Natural killer cell treated with Interleukin-12 subunit alpha and Interleukin-12 subunit beta and Interleukin-15 and Interleukin-18, amount 100 ng/mL, for 72 hours (primary cell): ENCODE measurements around the gene POU4F1. TPM values are rescaled to one million over a fixed set of nuclear protein-coding genes. Genes with fewer than 3 reads are reported as not detected.
A peak's percentile ranks its signal among the peaks of the same experiment; 100 is the strongest.
"Not testable (repeated sequence)": the region's sequence is repeated elsewhere in the genome, so short reads cannot be mapped to it uniquely, and the experiment has no call there.

Experiments used
- ATAC-seq, 2 donors: fragments of 150-1000 bp; cut with Tn5 transposase in 1 of 2; sonication (Bioruptor Pico), chemical (Tn5 transposase) in 1 of 2; 2 replicates each; pipeline ENCODE4 v1.10.0; 2021
- DNase-seq: peaks from one replicate; pipeline ENCODE4 v3.0.0; 2022; ENCODE audit warnings: low spot score
- H3K27ac Mint-ChIP-seq, 2 donors: 1 replicate in 1 of 2; 2 replicates in 1 of 2; pipeline ENCODE4 v1.8.0; 2022; ENCODE audit warnings: mixed read lengths in 2 of 2, mild to moderate bottlenecking in 1 of 2, moderate library complexity in 1 of 2
- H3K27me3 Mint-ChIP-seq, 2 donors: 1 replicate in 1 of 2; 2 replicates in 1 of 2; pipeline ENCODE4 v1.8.0; 2022; ENCODE audit warnings: mixed read lengths in 2 of 2
- H3K36me3 Mint-ChIP-seq: one replicate; pipeline ENCODE4 v1.8.0; 2022; ENCODE audit warnings: mixed read lengths
- H3K4me1 Mint-ChIP-seq, 2 donors: 1 replicate in 1 of 2; 2 replicates in 1 of 2; pipeline ENCODE4 v1.8.0; 2022; ENCODE audit warnings: low read depth in 2 of 2, mixed read lengths in 2 of 2, mild to moderate bottlenecking in 1 of 2
- H3K4me3 Mint-ChIP-seq: one replicate; pipeline ENCODE4 v1.8.0; 2022; ENCODE audit warnings: mixed read lengths
- H3K9me3 Mint-ChIP-seq: 2 replicates; pipeline ENCODE4 v1.8.0; 2022; ENCODE audit warnings: mixed read lengths
- total RNA-seq, 2 donors: library from RNA; stranded (reverse); gene quantifications; one replicate each; pipeline ENCODE4 v1.2.3, GENCODE V29; 2022

POU4F1 gene, protein sequence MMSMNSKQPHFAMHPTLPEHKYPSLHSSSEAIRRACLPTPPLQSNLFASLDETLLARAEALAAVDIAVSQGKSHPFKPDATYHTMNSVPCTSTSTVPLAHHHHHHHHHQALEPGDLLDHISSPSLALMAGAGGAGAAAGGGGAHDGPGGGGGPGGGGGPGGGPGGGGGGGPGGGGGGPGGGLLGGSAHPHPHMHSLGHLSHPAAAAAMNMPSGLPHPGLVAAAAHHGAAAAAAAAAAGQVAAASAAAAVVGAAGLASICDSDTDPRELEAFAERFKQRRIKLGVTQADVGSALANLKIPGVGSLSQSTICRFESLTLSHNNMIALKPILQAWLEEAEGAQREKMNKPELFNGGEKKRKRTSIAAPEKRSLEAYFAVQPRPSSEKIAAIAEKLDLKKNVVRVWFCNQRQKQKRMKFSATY
- 1 to 10 TPM; 1.1 to 1.4 TPM for total RNA-seq

DNA sequence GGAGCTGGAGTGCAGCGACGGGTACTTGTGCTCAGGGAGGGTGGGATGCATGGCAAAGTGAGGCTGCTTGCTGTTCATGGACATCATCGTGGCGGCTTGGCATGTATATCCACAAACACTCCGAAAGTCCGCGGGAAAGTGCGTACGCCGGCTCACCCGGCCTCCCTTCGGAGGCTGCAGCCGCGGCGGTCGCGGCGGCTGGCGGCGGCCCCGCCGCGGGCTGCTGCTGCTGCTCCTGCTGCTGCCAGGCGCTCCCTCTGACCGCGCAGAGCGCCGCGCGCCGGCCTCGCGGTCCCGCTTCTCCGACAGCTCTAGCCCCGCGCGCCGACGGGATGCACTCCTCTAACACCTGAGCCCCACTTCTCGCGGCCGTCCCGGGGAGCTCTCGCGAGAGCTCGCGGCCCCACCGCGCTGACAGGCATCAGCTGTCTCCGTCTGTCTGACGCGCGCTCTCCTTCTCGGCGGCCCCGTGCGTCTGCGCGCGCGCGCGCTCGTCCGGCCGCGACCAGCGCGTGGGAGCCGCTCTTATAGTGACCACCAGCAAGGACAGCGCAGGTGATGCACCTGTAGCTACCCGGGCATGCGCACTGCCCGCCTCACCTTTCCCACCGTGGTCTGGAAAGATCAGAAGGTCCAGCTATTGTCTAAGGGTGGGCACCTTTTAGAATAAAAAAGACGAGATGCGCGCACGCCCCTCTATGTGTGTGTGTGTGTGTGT lies at the start of gene POU4F1:
Gene POU4F1, minus strand, starts transcription at position 313 of the 718 bp plus-strand sequence. Its CDS starts 226 bp downstream, at position 87.
- no peaks in the 10 kb centered on the region for H3K9me3 Mint-ChIP-seq
- peaks cover 28 to 38% of the 10 kb centered on the region in 2 donors for H3K4me1 Mint-ChIP-seq
- peaks cover 64 to 87% of the 10 kb centered on the region in 2 donors for H3K27me3 Mint-ChIP-seq
- ATAC-seq (peak; percentile 91 to 93), DNase-seq (peak; percentile 76)
- H3K27ac Mint-ChIP-seq: no peak within 1 kb of the TSS
- no peaks in the 10 kb centered on the region for H3K36me3 Mint-ChIP-seq
- H3K4me3 Mint-ChIP-seq: peak within 1 kb of the TSS; percentile 88

DNA sequence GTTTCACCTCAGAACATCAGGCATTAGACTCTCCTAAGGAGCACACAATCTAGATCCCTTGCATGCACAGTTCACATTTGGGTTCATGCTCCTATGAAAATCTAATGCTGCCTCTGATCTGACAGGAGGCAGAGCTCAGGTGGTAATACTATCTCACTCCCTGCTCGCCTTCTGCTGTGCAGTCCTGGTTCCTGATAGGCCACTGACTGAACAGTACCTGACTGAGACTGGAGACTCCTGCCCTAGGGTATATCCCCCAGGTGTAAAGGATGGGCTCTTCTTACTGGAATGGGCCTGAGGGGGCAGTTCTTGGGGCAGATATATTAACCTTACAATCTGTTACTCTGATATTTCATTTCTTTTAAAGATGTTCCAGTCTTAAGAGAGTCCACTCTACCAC lies 49.3 kb upstream of the POU4F1 start:
- H3K4me1 Mint-ChIP-seq: peaks cover 14 to 20% of the 10 kb centered on the region in 2 donors
- H3K36me3 Mint-ChIP-seq: peaks cover 5% of the 10 kb centered on the region
- H3K27ac Mint-ChIP-seq: no peak overlapping the region
- no peak for ATAC-seq
- H3K4me3 Mint-ChIP-seq: no peak overlapping the region
- H3K27me3 Mint-ChIP-seq: no peaks in the 10 kb centered on the region
- no peaks in the 10 kb centered on the region for H3K9me3 Mint-ChIP-seq
- no peak for DNase-seq

DNA sequence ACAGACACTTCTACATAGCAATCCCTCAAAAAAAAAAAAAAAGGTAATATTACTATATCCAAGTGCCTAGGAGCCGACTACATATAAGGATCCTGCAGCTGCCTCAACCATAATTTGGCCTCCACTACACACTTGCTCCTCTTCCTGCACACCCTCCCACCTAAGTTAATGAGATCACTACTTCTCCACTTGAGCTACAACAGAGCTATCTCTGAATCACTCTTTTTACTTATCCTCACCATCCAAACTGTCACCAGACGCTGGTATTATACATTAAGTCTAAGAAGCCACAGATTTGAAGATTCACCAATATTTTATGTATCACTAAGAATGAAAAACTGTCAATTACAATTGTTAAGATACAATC lies 47.3 kb upstream of the POU4F1 start:
- Mint-ChIP-seq H3K9me3 (no peaks in the 10 kb centered on the region), H3K4me1 (peaks cover 13 to 18% of the 10 kb centered on the region in 2 donors), H3K27ac (no peak overlapping the region), H3K4me3 (no peak overlapping the region), H3K36me3 (peaks cover 3% of the 10 kb centered on the region), H3K27me3 (no peaks in the 10 kb centered on the region)
- DNase-seq: no peak
- no peak for ATAC-seq

DNA sequence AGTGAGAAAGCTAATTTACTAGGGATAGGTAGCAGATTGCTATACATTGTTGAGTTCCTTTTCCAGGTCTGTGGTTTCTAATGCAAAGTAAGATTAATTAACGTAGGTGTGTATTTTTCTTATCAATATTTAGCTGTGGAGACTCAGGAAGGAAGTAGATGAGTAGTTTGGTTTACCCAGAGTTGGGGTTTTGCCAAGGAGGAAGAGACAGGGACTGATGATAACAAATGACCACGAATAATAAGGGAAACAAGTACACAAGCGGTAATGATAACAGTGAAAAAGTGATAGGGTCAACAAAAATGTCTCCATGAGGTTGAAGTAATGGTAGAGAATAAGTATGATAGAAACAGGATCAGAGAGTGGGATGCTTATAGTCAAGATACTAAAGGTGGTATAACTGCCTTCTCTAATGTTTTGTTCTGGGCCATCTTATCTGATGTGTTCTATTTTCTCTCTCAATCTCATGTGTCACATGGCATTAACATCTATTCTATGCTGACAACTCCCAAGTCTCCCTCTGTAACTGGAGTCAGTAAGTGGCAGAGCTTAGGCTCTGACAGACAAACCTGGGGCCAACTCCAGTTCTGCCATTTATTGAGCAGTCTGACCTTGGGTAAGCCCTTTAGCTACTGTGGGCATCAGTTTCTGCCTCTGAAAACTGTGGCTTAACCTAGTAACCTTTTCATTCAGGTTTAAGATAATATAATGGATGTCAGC lies 46.8 kb upstream of the POU4F1 start:
- Mint-ChIP-seq H3K27ac (no peak overlapping the region), H3K27me3 (no peaks in the 10 kb centered on the region), H3K36me3 (no peaks in the 10 kb centered on the region), H3K9me3 (no peaks in the 10 kb centered on the region), H3K4me1 (peaks cover 8 to 14% of the 10 kb centered on the region in 2 donors), H3K4me3 (no peak overlapping the region)
- DNase-seq: no peak
- ATAC-seq: no peak

DNA sequence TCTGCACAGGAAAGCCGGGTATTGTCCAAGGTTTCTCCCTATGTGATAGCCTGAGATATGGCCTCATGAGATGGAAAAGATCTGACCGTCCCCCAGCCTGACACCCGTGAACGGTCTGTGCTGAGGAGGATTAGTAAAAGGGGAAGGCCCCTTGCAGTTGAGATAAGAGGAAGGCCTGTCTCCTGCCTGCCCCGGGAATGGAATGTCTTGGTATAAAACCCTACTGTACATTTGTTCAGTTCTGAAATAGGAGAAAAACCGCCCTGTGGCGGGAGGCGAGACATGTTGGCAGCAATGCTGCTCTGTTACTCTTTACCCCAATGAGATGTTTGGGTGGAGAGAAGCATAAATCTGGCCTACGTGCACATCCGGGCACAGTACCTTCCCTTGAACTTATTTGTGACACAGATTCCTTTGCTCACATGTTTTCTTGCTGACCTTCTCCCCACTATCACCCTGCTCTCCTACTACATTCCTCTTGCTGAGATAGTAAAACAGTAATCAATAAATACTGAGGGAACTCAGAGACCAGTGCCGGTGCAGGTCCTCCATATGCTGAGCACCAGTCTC lies 43.8 kb upstream of the POU4F1 start:
- Mint-ChIP-seq H3K36me3 (peaks cover 12% of the 10 kb centered on the region), H3K4me1 (peaks cover 13 to 16% of the 10 kb centered on the region in 2 donors)
- H3K4me3 Mint-ChIP-seq, H3K9me3 Mint-ChIP-seq, H3K27me3 Mint-ChIP-seq, ATAC-seq, DNase-seq, H3K27ac Mint-ChIP-seq: not testable (repeated sequence)

DNA sequence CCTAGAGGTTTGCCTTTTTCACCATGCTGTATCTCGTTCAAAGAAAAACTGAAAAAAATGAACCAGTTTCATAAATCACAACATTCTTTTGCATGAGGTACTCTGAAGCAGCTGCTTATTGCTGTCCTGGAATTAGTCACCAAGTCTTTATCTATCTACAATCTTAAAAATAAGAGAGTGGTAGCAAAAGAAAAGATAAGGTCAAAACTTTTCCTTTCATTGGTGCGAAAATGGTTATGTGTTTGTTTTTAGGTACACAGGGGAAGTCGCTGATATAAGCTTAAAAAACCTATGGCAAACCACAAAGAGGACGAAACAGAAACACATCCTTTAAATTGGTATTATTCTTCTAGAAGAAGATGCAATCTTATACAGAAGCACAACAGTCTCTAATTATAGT lies 34.9 kb upstream of the POU4F1 start:
- Mint-ChIP-seq H3K27ac (no peak overlapping the region), H3K4me1 (peaks cover 6 to 14% of the 10 kb centered on the region in 2 donors), H3K9me3 (no peaks in the 10 kb centered on the region), H3K27me3 (no peaks in the 10 kb centered on the region), H3K4me3 (no peak overlapping the region), H3K36me3 (peaks cover 26% of the 10 kb centered on the region)
- DNase-seq (no peak), ATAC-seq (no peak)

DNA sequence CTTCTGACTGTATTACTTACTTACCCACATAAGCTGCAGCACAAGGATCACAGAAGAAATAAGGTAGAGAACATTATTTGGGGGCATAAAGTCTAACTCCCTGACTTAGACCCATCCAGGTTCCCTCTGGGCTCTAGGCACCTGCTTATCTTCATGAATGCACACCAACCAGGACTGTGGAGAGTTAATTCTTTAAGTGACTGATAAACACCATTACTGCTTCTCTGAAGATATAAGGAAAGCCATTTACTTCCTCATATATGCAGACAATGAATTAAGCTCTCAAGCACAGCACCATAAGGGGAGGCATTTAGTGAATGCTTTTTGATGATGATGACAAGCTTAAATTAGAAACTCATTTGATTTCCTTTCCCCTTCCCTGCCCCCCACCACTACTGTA lies 33.1 kb upstream of the POU4F1 start:
- Mint-ChIP-seq H3K27ac (no peak overlapping the region), H3K4me3 (no peak overlapping the region), H3K36me3 (peaks cover 34% of the 10 kb centered on the region), H3K4me1 (peaks cover 4 to 9% of the 10 kb centered on the region in 2 donors), H3K9me3 (no peaks in the 10 kb centered on the region), H3K27me3 (no peaks in the 10 kb centered on the region)
- ATAC-seq: no peak
- DNase-seq: no peak

DNA sequence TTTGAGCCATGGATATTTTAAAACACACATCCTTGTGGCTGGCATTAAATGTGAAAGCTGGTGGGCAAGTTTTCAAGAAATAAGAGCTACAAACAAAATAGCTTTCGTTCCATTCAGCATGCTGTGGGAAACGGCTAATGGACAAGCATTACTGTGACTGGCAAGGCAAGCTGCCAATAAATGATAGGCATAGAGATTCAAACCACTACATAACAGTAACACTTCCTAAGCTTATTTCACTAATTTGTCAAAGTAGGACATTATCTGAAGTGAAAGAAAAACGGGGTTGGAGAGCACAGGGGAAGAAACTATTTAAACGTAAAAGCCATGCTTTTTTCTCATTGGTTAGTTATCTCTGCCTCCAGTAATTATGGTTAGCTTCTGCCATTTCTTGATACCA lies 29.6 kb upstream of the POU4F1 start:
- no peaks in the 10 kb centered on the region for H3K27me3 Mint-ChIP-seq
- H3K4me3 Mint-ChIP-seq: no peak overlapping the region
- DNase-seq: no peak
- peaks cover under 1 to 6% of the 10 kb centered on the region in 2 donors for H3K4me1 Mint-ChIP-seq
- H3K27ac Mint-ChIP-seq: no peak overlapping the region
- ATAC-seq: no peak
- H3K36me3 Mint-ChIP-seq: peaks cover 36% of the 10 kb centered on the region
- no peaks in the 10 kb centered on the region for H3K9me3 Mint-ChIP-seq

DNA sequence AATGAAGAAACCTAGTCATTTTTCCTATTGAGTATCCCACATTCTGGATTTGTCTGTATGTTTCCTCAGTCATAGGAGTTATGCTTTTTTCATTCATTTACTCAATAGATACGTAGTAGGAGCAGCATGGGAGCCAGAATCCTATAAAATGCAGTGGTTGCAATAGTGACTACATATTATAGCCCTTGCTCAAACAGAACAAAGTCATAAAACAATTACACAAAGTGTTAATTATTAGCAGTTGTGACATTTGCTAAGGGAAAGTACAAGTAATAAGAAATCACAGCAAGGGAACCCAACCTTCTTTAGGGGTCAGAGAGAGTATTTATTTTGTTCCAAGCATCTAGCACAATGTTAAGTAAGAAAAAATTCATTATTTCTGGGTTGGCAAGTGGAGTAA lies 27.7 kb upstream of the POU4F1 start:
- DNase-seq (no peak), ATAC-seq (no peak)
- no peaks in the 10 kb centered on the region for H3K27me3 Mint-ChIP-seq
- no peaks in the 10 kb centered on the region for H3K9me3 Mint-ChIP-seq
- no peak overlapping the region for H3K27ac Mint-ChIP-seq
- H3K4me3 Mint-ChIP-seq: no peak overlapping the region
- peaks cover 41% of the 10 kb centered on the region for H3K36me3 Mint-ChIP-seq
- peaks cover 6 to 9% of the 10 kb centered on the region in 2 donors for H3K4me1 Mint-ChIP-seq

DNA sequence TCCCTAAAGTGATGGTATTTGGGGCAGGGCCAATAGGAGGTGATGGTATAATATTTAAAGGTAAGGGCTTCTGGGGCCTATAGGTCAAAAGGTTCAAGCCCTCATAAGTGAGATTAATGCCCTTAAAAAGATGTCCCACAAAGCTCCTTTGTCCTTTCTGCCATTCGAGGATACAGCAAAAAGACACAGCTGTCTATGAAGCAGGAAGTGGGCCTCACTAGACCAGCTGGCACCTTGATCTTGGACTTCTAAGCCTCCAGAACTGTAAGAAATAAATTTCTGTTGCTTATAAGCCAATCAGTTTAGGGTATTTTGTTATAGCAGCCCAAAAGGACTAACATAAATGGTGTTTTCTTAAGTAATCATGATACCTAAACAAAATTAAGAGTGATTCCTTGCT lies 27.2 kb upstream of the POU4F1 start:
- no peaks in the 10 kb centered on the region for H3K9me3 Mint-ChIP-seq
- H3K4me1 Mint-ChIP-seq: peaks cover 9 to 14% of the 10 kb centered on the region in 2 donors
- no peaks in the 10 kb centered on the region for H3K27me3 Mint-ChIP-seq
- no peak overlapping the region for H3K27ac Mint-ChIP-seq
- no peak overlapping the region for H3K4me3 Mint-ChIP-seq
- no peak for DNase-seq
- no peak for ATAC-seq
- H3K36me3 Mint-ChIP-seq: peaks cover 46% of the 10 kb centered on the region

DNA sequence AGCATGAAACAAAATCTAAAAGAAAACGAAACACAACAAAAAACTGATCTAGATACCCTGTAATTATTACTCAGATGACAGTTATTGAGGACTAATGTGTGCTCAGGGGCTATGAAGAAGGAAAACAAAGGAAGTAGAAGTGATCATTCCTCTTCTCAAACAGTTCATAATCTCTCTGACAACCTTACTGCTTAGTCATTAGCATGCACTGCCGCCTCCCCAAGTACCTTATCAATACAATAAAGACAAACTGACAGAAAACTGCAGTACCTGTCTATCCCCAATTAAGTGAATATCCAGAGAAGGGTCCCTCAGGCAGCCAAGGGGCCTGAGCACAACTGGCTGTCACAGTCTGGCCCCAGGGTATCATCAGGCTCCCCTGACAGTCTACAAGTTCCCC lies 22.0 kb upstream of the POU4F1 start:
- no peaks in the 10 kb centered on the region for H3K9me3 Mint-ChIP-seq
- H3K27me3 Mint-ChIP-seq: no peaks in the 10 kb centered on the region
- ATAC-seq: no peak
- DNase-seq: no peak
- H3K4me3 Mint-ChIP-seq: no peak overlapping the region
- H3K4me1 Mint-ChIP-seq: peaks cover 10 to 28% of the 10 kb centered on the region in 2 donors
- H3K27ac Mint-ChIP-seq: no peak overlapping the region
- H3K36me3 Mint-ChIP-seq: peaks cover 27% of the 10 kb centered on the region

DNA sequence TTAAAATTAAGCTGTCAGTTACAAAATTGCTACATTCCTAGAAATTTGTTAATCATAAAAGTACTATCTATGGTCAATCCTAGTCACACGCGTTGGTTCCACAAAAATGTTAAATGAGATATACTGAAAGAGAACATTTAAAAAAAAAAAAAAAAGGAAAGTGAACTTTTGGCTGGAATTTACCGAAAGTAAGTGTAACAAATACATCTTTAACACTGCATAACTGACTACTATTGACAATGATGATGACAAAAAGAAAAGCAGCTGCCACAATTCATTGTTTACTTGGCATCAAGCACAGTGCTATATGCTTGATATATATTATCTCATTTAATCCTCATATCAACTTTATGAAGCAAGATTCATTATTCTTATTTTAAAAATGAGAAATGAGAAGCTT lies 19.8 kb upstream of the POU4F1 start:
- Mint-ChIP-seq H3K36me3 (peaks cover 22% of the 10 kb centered on the region), H3K9me3 (no peaks in the 10 kb centered on the region), H3K27me3 (no peaks in the 10 kb centered on the region), H3K4me3 (no peak overlapping the region), H3K27ac (no peak overlapping the region), H3K4me1 (peaks cover 16 to 32% of the 10 kb centered on the region in 2 donors)
- DNase-seq (no peak), ATAC-seq (no peak)

DNA sequence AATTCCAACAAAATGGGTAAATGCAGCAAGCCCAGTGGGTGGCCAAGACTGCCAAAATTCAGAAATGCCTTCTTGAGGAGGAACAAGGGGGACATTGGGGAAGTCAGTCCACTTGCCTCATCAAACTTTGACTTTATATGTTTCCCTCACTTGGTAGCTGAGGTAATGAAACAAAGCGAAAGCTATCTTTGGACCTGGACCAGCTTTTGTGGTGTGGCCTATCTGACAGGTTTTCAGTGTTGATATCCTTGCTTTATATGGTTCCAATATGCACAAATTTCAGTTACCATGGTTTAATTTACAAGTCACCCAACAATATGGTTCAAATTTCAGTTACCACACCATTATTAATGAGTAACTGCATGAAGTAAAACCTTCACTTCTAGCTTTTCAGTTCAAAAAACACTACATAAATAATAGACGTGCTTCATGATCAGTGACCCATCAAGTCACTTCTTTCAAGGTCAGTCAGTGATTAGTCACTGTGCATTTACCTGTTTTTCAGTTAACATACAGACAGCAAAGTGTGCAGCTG lies 17.7 kb upstream of the POU4F1 start:
- Mint-ChIP-seq H3K36me3 (peaks cover 25% of the 10 kb centered on the region), H3K9me3 (no peaks in the 10 kb centered on the region), H3K4me1 (peaks cover 16 to 22% of the 10 kb centered on the region in 2 donors), H3K4me3 (no peak overlapping the region), H3K27me3 (no peaks in the 10 kb centered on the region), H3K27ac (no peak overlapping the region)
- no peak for DNase-seq
- no peak for ATAC-seq
